WTC11 (cell line): ENCODE measurements around the gene SERPIND1. TPM values are rescaled to one million over a fixed set of nuclear protein-coding genes. Genes with fewer than 3 reads are reported as not detected.

ENCODE experiments used
- ATAC-seq: fragments of 200-7000 bp; cut with Tn5 transposase; 2 replicates; pipeline ENCODE4 v1.10.0; 2021; ENCODE audit warnings: mild to moderate bottlenecking, moderate library complexity
- CTCF ChIA-PET: fragments of 300-600 bp; sonication (Branson Sonifier 250); formaldehyde crosslinking; loops from one replicate; lab custom pipeline; 2021; ENCODE audit warnings: antibody characterized with exemption; lab: Charles Lee
- POLR2A ChIA-PET: fragments of 350-600 bp; sonication (Branson Sonifier 250); formaldehyde crosslinking; loops from one replicate; lab custom pipeline; 2021; ENCODE audit warnings: antibody characterized with exemption; lab: Charles Lee
- DNase-seq: peaks from one replicate; pipeline ENCODE4 v3.0.0; 2021; ENCODE audit warnings: low spot score
- H3K27ac Mint-ChIP-seq: 2 replicates; pipeline ENCODE4 v1.8.0; 2021; ENCODE audit warnings: mixed read lengths
- H3K27me3 Mint-ChIP-seq: 2 replicates; pipeline ENCODE4 v1.8.0; 2021; ENCODE audit warnings: low read depth, mild to moderate bottlenecking, moderate library complexity, mixed read lengths
- H3K36me3 Mint-ChIP-seq: 2 replicates; pipeline ENCODE4 v1.8.0; 2021; ENCODE audit warnings: mixed read lengths
- H3K4me1 Mint-ChIP-seq: 2 replicates; pipeline ENCODE4 v1.8.0; 2022; ENCODE audit warnings: mixed read lengths
- H3K4me3 Mint-ChIP-seq: 2 replicates; pipeline ENCODE4 v1.8.0; 2021; ENCODE audit warnings: mild to moderate bottlenecking, moderate library complexity, mixed read lengths
- H3K9me3 Mint-ChIP-seq: 2 replicates; pipeline ENCODE4 v1.8.0; 2021; ENCODE audit warnings: mixed read lengths
- EMX1 ChIP-seq: fragments of 250-450 bp; sonication (Bioruptor Pico); IDR thresholded peaks from 2 replicates; pipeline ENCODE4 v1.8.0; 2021; ENCODE audit warnings: mild to moderate bottlenecking
- JAZF1 ChIP-seq: fragments of 250-450 bp; sonication (Bioruptor Pico); IDR thresholded peaks from 2 replicates; pipeline ENCODE4 v1.9.0; 2021; ENCODE audit warnings: moderate library complexity, mild to moderate bottlenecking, inconsistent platforms
- RELA ChIP-seq: sonication (generic); formaldehyde crosslinking; IDR thresholded peaks from 2 replicates; pipeline ENCODE4 v1.8.1; 2022; ENCODE audit warnings: missing genetic modification reagents, mild to moderate bottlenecking, borderline replicate concordance
- RORB ChIP-seq: fragments of 250-450 bp; sonication (Bioruptor Pico); IDR thresholded peaks from 2 replicates; pipeline ENCODE4 v1.9.0; 2021; ENCODE audit warnings: mild to moderate bottlenecking
- SOX15 ChIP-seq: fragments of 250-450 bp; sonication (Bioruptor Pico); IDR thresholded peaks from 2 replicates; pipeline ENCODE4 v1.9.0; 2021; ENCODE audit warnings: mild to moderate bottlenecking
- TEAD4 ChIP-seq: sonication (generic); formaldehyde crosslinking; IDR thresholded peaks from 2 replicates; pipeline ENCODE4 v1.8.0; 2022; ENCODE audit warnings: mild to moderate bottlenecking, missing genetic modification reagents
- ZNF232 ChIP-seq: sonication (generic); formaldehyde crosslinking; IDR thresholded peaks from 2 replicates; pipeline ENCODE4 v1.8.0; 2022; ENCODE audit warnings: mild to moderate bottlenecking, missing genetic modification reagents
- ZNF263 ChIP-seq: sonication (generic); formaldehyde crosslinking; IDR thresholded peaks from 2 replicates; pipeline ENCODE4 v1.8.1; 2022; ENCODE audit warnings: low read depth, mild to moderate bottlenecking, moderate library complexity, missing genetic modification reagents
- ZNF671 ChIP-seq: fragments of 250-450 bp; sonication (Bioruptor Pico); IDR thresholded peaks from 2 replicates; pipeline ENCODE4 v1.8.0; 2021; ENCODE audit warnings: mild to moderate bottlenecking
- total RNA-seq: library from RNA; stranded (reverse); gene quantifications from 3 replicates; pipeline ENCODE4 v1.2.3, GENCODE V29; 2021
- TF ChIP-seq, protein P1 (sequence below): sonication (generic); formaldehyde crosslinking; IDR thresholded peaks from 2 replicates; pipeline ENCODE4 v1.8.1; 2023; ENCODE audit warnings: mild to moderate bottlenecking, missing genetic modification reagents
- TF ChIP-seq, protein P2 (sequence below): sonication (generic); formaldehyde crosslinking; conservative IDR thresholded peaks from 2 replicates; pipeline ENCODE4 v1.8.1; 2023; ENCODE audit warnings: mild to moderate bottlenecking, low read depth, missing genetic modification reagents, moderate library complexity
- TF ChIP-seq, protein P3 (sequence below): fragments of 250-450 bp; sonication (Bioruptor Pico); IDR thresholded peaks from 2 replicates; pipeline ENCODE4 v1.9.0; 2021; ENCODE audit warnings: mild to moderate bottlenecking
- TF ChIP-seq, protein P4 (sequence below): sonication (generic); formaldehyde crosslinking; IDR thresholded peaks from 2 replicates; pipeline ENCODE4 v1.8.1; 2023; ENCODE audit warnings: mild to moderate bottlenecking, moderate library complexity, missing genetic modification reagents
- TF ChIP-seq, protein P5 (sequence below): sonication (generic); formaldehyde crosslinking; IDR thresholded peaks from 2 replicates; pipeline ENCODE4 v1.8.1; 2022; ENCODE audit warnings: low read depth, mild to moderate bottlenecking, moderate library complexity, missing genetic modification reagents, borderline replicate concordance

SERPIND1 gene
- total RNA-seq, 1 experiment from 2014 or later: 0.22 TPM

DNA sequence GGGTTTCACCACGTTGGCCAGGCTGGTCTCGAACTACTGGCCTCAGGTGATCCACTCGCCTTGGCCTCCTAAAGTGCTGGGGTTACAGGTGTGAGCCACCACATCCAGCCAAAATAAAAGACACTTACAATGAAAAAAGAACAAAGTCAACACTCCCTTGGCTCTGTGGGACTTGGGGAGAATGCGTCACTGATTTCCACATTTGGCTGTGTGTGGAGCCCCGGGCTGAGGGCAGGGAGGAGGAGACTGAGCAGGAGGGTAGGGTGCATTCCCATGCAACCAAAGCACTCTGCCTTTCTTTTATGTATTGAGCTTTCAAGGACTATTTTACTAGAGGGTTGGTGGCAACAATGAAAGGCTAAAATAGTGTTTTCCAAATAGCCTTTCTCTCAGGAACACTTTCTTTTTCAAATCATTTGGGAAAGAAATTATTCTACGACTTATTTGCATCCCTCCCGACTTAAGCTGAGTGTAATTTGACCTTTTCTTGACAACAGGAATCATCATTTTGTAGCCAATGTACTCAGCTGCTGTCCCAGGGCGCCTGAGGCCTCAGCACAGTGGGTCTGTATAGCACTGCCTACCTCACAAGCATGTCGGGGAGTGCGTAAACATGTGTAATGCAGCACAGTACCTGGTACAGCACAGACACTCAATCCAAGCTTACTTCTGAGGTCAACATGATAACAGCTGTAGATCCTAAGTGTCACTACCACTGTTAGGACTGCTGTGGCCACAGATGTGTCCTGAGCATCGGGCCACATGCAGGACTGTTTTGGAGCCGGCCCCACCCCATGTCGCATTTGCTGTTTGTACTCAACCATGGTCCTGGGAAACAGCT, 10.1 kb upstream of the SERPIND1 start:
- H3K4me1 Mint-ChIP-seq: no peaks in the 10 kb centered on the region
- TF ChIP-seq, protein P1, sequence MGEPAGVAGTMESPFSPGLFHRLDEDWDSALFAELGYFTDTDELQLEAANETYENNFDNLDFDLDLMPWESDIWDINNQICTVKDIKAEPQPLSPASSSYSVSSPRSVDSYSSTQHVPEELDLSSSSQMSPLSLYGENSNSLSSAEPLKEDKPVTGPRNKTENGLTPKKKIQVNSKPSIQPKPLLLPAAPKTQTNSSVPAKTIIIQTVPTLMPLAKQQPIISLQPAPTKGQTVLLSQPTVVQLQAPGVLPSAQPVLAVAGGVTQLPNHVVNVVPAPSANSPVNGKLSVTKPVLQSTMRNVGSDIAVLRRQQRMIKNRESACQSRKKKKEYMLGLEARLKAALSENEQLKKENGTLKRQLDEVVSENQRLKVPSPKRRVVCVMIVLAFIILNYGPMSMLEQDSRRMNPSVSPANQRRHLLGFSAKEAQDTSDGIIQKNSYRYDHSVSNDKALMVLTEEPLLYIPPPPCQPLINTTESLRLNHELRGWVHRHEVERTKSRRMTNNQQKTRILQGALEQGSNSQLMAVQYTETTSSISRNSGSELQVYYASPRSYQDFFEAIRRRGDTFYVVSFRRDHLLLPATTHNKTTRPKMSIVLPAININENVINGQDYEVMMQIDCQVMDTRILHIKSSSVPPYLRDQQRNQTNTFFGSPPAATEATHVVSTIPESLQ (CRISPR knock-in tag): no peak
- TF ChIP-seq EMX1 (CRISPR knock-in tag): no peak
- TF ChIP-seq, protein P2, sequence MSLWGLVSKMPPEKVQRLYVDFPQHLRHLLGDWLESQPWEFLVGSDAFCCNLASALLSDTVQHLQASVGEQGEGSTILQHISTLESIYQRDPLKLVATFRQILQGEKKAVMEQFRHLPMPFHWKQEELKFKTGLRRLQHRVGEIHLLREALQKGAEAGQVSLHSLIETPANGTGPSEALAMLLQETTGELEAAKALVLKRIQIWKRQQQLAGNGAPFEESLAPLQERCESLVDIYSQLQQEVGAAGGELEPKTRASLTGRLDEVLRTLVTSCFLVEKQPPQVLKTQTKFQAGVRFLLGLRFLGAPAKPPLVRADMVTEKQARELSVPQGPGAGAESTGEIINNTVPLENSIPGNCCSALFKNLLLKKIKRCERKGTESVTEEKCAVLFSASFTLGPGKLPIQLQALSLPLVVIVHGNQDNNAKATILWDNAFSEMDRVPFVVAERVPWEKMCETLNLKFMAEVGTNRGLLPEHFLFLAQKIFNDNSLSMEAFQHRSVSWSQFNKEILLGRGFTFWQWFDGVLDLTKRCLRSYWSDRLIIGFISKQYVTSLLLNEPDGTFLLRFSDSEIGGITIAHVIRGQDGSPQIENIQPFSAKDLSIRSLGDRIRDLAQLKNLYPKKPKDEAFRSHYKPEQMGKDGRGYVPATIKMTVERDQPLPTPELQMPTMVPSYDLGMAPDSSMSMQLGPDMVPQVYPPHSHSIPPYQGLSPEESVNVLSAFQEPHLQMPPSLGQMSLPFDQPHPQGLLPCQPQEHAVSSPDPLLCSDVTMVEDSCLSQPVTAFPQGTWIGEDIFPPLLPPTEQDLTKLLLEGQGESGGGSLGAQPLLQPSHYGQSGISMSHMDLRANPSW (CRISPR knock-in tag): no peak
- TF ChIP-seq ZNF232: no peak
- TF ChIP-seq, protein P3, sequence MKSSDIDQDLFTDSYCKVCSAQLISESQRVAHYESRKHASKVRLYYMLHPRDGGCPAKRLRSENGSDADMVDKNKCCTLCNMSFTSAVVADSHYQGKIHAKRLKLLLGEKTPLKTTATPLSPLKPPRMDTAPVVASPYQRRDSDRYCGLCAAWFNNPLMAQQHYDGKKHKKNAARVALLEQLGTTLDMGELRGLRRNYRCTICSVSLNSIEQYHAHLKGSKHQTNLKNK: no peak
- TF ChIP-seq JAZF1 (CRISPR knock-in tag): no peak
- TF ChIP-seq, protein P4, sequence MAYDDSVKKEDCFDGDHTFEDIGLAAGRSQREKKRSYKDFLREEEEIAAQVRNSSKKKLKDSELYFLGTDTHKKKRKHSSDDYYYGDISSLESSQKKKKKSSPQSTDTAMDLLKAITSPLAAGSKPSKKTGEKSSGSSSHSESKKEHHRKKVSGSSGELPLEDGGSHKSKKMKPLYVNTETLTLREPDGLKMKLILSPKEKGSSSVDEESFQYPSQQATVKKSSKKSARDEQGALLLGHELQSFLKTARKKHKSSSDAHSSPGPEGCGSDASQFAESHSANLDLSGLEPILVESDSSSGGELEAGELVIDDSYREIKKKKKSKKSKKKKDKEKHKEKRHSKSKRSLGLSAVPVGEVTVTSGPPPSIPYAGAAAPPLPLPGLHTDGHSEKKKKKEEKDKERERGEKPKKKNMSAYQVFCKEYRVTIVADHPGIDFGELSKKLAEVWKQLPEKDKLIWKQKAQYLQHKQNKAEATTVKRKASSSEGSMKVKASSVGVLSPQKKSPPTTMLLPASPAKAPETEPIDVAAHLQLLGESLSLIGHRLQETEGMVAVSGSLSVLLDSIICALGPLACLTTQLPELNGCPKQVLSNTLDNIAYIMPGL (CRISPR knock-in tag): no peak
- no peak for TF ChIP-seq SOX15
- TF ChIP-seq RELA (CRISPR knock-in tag): no peak
- TF ChIP-seq TEAD4 (CRISPR knock-in tag): no peak
- TF ChIP-seq, protein P5, sequence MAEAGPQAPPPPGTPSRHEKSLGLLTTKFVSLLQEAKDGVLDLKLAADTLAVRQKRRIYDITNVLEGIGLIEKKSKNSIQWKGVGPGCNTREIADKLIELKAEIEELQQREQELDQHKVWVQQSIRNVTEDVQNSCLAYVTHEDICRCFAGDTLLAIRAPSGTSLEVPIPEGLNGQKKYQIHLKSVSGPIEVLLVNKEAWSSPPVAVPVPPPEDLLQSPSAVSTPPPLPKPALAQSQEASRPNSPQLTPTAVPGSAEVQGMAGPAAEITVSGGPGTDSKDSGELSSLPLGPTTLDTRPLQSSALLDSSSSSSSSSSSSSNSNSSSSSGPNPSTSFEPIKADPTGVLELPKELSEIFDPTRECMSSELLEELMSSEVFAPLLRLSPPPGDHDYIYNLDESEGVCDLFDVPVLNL: no peak
- TF ChIP-seq ZNF671: no peak
- TF ChIP-seq, all 79 proteins: peak for 0
- H3K9me3 Mint-ChIP-seq: no peaks in the 10 kb centered on the region
- no peaks in the 10 kb centered on the region for H3K27me3 Mint-ChIP-seq
- H3K36me3 Mint-ChIP-seq: peaks cover 13% of the 10 kb centered on the region
- H3K4me3 Mint-ChIP-seq: no peak overlapping the region
- ATAC-seq: no peak
- ChIA-PET POLR2A (no interaction called here), CTCF (interaction anchor here (1.7 kb wide), 1 partner anchor 21 kb away, joined by 7 read pairs; no protein-coding TSS in a partner anchor)
- no peak for DNase-seq
- H3K27ac Mint-ChIP-seq: peak overlapping the region; percentile 78; the same call in 1 of the 2 replicates

DNA sequence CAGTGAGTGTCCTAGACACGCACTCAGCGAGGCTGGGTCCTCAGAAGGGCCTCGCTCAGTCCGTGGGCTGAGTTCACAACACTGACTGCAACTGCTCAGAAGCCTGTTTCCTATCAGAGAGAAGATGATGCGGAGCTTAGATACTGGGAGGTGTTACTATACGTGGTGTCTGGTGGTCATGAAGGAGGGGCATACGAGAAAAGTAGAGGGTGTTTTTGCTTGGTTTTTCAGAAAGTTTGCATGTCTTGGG, 9.5 kb upstream of the SERPIND1 start:
- Mint-ChIP-seq H3K9me3 (no peaks in the 10 kb centered on the region), H3K4me1 (no peaks in the 10 kb centered on the region), H3K27me3 (no peaks in the 10 kb centered on the region), H3K4me3 (no peak overlapping the region), H3K36me3 (peaks cover 13% of the 10 kb centered on the region), H3K27ac (peak overlapping the region; percentile 78)
- DNase-seq: no peak
- TF ChIP-seq ZNF263 (CRISPR knock-in tag) (no peak), RORB (no peak)
- TF ChIP-seq, protein P2 (CRISPR knock-in tag): no peak
- ATAC-seq: no peak
- ChIA-PET POLR2A (no interaction called here), CTCF (interaction anchor here (1.7 kb wide), 1 partner anchor 20 kb away, joined by 7 read pairs; no protein-coding TSS in a partner anchor)
